ENCODE data around the gene PYM1. TPM values are rescaled to one million over a fixed set of nuclear protein-coding genes. Genes with fewer than 3 reads are reported as not detected.

Gene PYM1
- total RNA-seq, 1 experiment from 2014 or later: 36.1 TPM

Other genes starting within 250 kb of the PYM1 start
- gene ITGA7, start 220.0 kb downstream of the PYM1 start, total RNA-seq (2014; rRNA removed; shearing (Covaris generic)): 0.88 and 1.2 TPM in 2 replicates
- 116 and 160 TPM in 2 replicates for gene BLOC1S1, start 211.8 kb downstream of the PYM1 start, total RNA-seq (2014; rRNA removed; shearing (Covaris generic))
- 0.49 and 0.81 TPM in 2 replicates for gene RDH5, start 207.5 kb downstream of the PYM1 start, total RNA-seq (2014; rRNA removed; shearing (Covaris generic))
- gene CD63, start 198.9 kb downstream of the PYM1 start, total RNA-seq (2014; rRNA removed; shearing (Covaris generic)): 1,118 and 1,197 TPM in 2 replicates
- gene GDF11, start 184.8 kb downstream of the PYM1 start, total RNA-seq (2014; rRNA removed; shearing (Covaris generic)): 7.7 and 8.4 TPM in 2 replicates
- gene SARNP, start 110.2 kb downstream of the PYM1 start, total RNA-seq (2014; rRNA removed; shearing (Covaris generic)): 131 and 170 TPM in 2 replicates
- gene ORMDL2, start 109.9 kb downstream of the PYM1 start, total RNA-seq (2014; rRNA removed; shearing (Covaris generic)): 35.9 and 37.2 TPM in 2 replicates
- 35.6 and 43.6 TPM in 2 replicates for gene DNAJC14, start 98.3 kb downstream of the PYM1 start, total RNA-seq (2014; rRNA removed; shearing (Covaris generic))
- gene MMP19, start 85.0 kb downstream of the PYM1 start, total RNA-seq (2014; rRNA removed; shearing (Covaris generic)): 0.37 and 2.0 TPM in 2 replicates
- 5.5 and 11.1 TPM in 2 replicates for gene DGKA, start 3.3 kb upstream of the PYM1 start, total RNA-seq (2014; rRNA removed; shearing (Covaris generic))
- gene PMEL, start 38.1 kb upstream of the PYM1 start, total RNA-seq (2014; rRNA removed; shearing (Covaris generic)): 0.43 and 0.87 TPM in 2 replicates
- gene CDK2, start 38.9 kb upstream of the PYM1 start, total RNA-seq (2014; rRNA removed; shearing (Covaris generic)): 66.3 and 67.3 TPM in 2 replicates
- 46.9 and 47.7 TPM in 2 replicates for gene RAB5B, start 46.2 kb upstream of the PYM1 start, total RNA-seq (2014; rRNA removed; shearing (Covaris generic))
- gene SUOX, start 69.4 kb upstream of the PYM1 start, total RNA-seq (2014; rRNA removed; shearing (Covaris generic)): 16.7 and 25.9 TPM in 2 replicates
- 0.39 and 0.89 TPM in 2 replicates for gene IKZF4, start 93.1 kb upstream of the PYM1 start, total RNA-seq (2014; rRNA removed; shearing (Covaris generic))
- gene RPS26, start 114.0 kb upstream of the PYM1 start, total RNA-seq (2014; rRNA removed; shearing (Covaris generic)): 1,414 and 1,870 TPM in 2 replicates
- gene ERBB3, start 152.3 kb upstream of the PYM1 start, total RNA-seq (2014; rRNA removed; shearing (Covaris generic)): 0.31 and 0.45 TPM in 2 replicates
- gene PA2G4, start 176.7 kb upstream of the PYM1 start, total RNA-seq (2014; rRNA removed; shearing (Covaris generic)): 203 and 227 TPM in 2 replicates
- gene RPL41, start 188.7 kb upstream of the PYM1 start, total RNA-seq (2014; rRNA removed; shearing (Covaris generic)): 3,847 and 4,326 TPM in 2 replicates
- 1.9 and 2.4 TPM in 2 replicates for gene ZC3H10, start 190.4 kb upstream of the PYM1 start, total RNA-seq (2014; rRNA removed; shearing (Covaris generic))
- 62.9 and 80.8 TPM in 2 replicates for gene ESYT1, start 200.4 kb upstream of the PYM1 start, total RNA-seq (2014; rRNA removed; shearing (Covaris generic))
- 88.0 and 129 TPM in 2 replicates for gene MYL6B, start 224.7 kb upstream of the PYM1 start, total RNA-seq (2014; rRNA removed; shearing (Covaris generic))
- gene MYL6, start 230.5 kb upstream of the PYM1 start, total RNA-seq (2014; rRNA removed; shearing (Covaris generic)): 2,426 and 2,616 TPM in 2 replicates

Data from H4 (cell line).